ENCODE results near the gene MALSU1.

DNA sequence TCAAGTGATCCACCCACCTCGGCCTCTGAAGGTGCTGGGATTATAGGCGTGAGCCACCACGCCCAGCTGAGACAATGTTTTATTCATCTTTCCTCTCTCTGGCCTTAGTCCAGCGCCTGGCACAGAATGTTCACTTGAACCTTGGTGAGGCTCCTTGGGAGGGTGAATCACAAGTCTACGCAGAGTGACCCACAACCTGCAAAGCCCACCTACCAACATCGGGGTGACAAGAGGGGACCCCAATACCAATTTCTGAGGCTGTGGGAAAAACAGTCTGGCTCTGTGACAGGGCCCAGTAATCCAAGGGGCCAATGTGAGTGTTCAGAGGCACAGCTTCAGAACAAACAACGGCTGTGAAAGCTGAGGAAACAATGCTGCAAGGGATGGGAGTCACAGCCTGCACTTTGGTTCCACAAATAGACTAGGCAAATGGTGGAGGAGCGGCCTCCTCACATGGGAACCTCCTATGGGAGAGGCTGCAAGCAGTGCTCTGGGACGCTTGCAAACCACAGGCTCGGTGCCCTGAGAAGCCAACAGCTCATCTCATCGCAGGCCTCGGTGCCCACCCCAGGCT is 5.6 kb upstream of the MALSU1 start:
- TF ChIP-seq EZH2 (IDR thresholded peaks at IDR 0.05; ENCODE audit: borderline replicate concordance, low read depth, low read length, poor library complexity, severe bottlenecking), result no peak
- TF ChIP-seq CTCF (conservative IDR thresholded peaks at IDR 0.05; ENCODE audit: low read depth, low read length), result no peak

Measured in A673 (cell line).